SKM-1 (cell line): ENCODE measurements around the gene GMPPA.

Experiments
- DNase-seq: peaks from one replicate; lab custom pipeline; 2025; ENCODE audit not compliant: unreplicated experiment; lab: John Stamatoyannopoulos, UW

GMPPA gene

GRCh38 chr2:219553463-219553963 lies 54.8 kb downstream of the GMPPA start:
- no peak for DNase-seq

DNA sequence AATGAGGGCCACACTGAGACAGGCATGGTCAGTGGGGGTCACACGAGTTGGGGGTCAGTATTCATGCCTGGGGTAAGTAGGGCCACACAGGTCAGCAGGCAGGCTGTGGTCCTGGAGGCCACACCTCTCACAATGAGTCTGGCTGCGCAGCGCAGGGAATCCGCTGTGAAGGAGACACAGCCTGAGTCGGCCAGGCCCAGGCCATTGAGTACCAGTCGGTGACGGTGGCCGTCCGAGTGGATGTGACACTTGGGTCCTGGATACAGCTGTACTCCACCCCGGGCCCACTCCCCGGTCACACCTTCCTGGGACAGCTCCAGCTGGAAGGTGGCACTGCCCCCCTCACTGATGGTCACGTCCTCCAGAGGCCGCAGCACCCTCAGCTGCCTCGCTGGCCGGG lies 55.7 kb downstream of the GMPPA start:
- no peak for DNase-seq

DNA sequence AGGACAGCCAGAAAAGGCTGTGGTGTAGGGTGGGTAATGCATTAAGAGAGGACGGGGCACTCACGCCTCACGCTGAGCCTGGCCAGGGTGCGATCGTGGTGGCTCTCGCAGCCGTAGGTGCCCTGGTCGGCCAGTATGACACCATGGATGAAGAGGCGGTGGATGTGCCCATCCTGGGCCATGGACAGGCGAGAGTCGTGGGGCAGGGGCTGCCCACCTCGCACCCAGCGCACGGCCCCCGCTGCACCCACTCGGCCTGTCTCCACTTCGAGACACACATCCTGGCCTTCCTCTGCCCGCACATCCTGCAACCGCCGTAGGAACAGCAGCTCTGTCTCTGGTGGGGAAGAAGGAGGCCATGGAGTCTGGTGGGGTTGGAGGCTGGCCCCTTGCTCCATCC lies 57.3 kb downstream of the GMPPA start:
- no peak for DNase-seq

GRCh38 chr2:219556413-219556812 lies 57.7 kb downstream of the GMPPA start:
- DNase-seq, result no peak
